K562 (cell line): Measurements from ENCODE around the gene CEACAM7. TPM values are rescaled to one million over a fixed set of nuclear protein-coding genes. Genes with fewer than 3 reads are reported as not detected.

Source experiments
- ATAC-seq: fragments of 200-7000 bp; cut with Tn5 transposase; 3 replicates; pipeline ENCODE4 v1.9.1; 2020; ENCODE audit warnings: moderate library complexity
- BruUV-seq: library from RNA; stranded (reverse); fragments of 400-500 nt; replicated peaks from 2 replicates; lab custom pipeline; 2021; lab: Mats Ljungman, UMichigan
- CTCF ChIA-PET: fragments of 300-600 bp; formaldehyde crosslinking; extraction: SDS; loops from one replicate; lab custom pipeline; 2021; ENCODE audit warnings: low intra/inter-chr PET ratio; lab: Yijun Ruan, JAX
- POLR2A ChIA-PET: fragments of 300-600, 350-650 bp; sonication (Branson Sonifier 250); formaldehyde crosslinking; extraction: SDS; loops from one replicate; lab custom pipeline; 2021; ENCODE audit warnings: antibody characterized with exemption, inconsistent platforms; lab: Yijun Ruan, JAX
- DNase-seq, 4 experiments: peaks; one replicate each; pipeline versions ENCODE4 v3.0.0 to v3.0.0-alpha.2; 2011 to 2018; ENCODE audit warnings: low spot score in 3 of 4, mixed read lengths in 3 of 4; ENCODE audit errors: extremely low read depth in 1 of 4
- FAIRE-seq: peaks from 2 replicates; lab custom pipeline; 2011; peaks lifted over from hg19 to GRCh38; lab: Jason Lieb, UNC
- H2AFZ ChIP-seq: 2 replicates; pipeline ENCODE4 v1.6.0; 2011; ENCODE audit warnings: low read depth, low read length, control low read depth, inconsistent platforms
- H3K27ac ChIP-seq: fragments of 200-600 bp; 3 replicates; pipeline ENCODE4 v1.8.0; 2011; ENCODE audit warnings: low read depth, mild to moderate bottlenecking, control low read depth, inconsistent platforms, low read length, moderate library complexity, mixed read lengths; ENCODE audit errors: extremely low read depth
- H3K27me3 ChIP-seq, 2 experiments: fragments of 300-600 bp in 1 of 2; 2 replicates in 1 of 2; 3 replicates in 1 of 2; pipeline versions ENCODE4 v1.6.0 to v1.8.0; 2011; ENCODE audit warnings: inconsistent platforms in 2 of 2, low read length in 2 of 2, mild to moderate bottlenecking in 1 of 2, mixed read lengths in 1 of 2, moderate library complexity in 1 of 2; ENCODE audit not compliant: control insufficient read depth in 2 of 2, insufficient read depth in 2 of 2
- H3K36me3 ChIP-seq: fragments of 300-600 bp; 3 replicates; pipeline ENCODE4 v1.8.0; 2011; ENCODE audit warnings: mild to moderate bottlenecking, low read length, inconsistent platforms; ENCODE audit not compliant: control insufficient read depth, insufficient read depth
- H3K4me1 ChIP-seq, 2 experiments: fragments of 200-600 bp in 1 of 2; replicated peaks in 1 of 2; 2 replicates in 1 of 2; 3 replicates in 1 of 2; pipeline versions ENCODE4 v1.5.1 to v1.8.0; 2011; ENCODE audit warnings: inconsistent platforms in 2 of 2, low read length in 2 of 2, mild to moderate bottlenecking in 1 of 2, mixed read lengths in 1 of 2, moderate library complexity in 1 of 2; ENCODE audit not compliant: control insufficient read depth in 2 of 2, insufficient read depth in 2 of 2
- H3K4me2 ChIP-seq: 2 replicates; pipeline ENCODE4 v1.6.1; 2011; ENCODE audit warnings: low read length, control low read depth, inconsistent platforms, mixed read lengths; ENCODE audit not compliant: insufficient read depth
- H3K4me3 ChIP-seq: fragments of 200-600 bp; sonication (generic), shearing (Covaris generic); 2 replicates; pipeline ENCODE4 v1.5.1; 2016; ENCODE audit warnings: control low read depth, inconsistent platforms
- H3K79me2 ChIP-seq: fragments of 200-600 bp; 3 replicates; pipeline ENCODE4 v1.8.0; 2011; ENCODE audit warnings: low read length, inconsistent platforms; ENCODE audit not compliant: control insufficient read depth, insufficient read depth
- H3K9ac ChIP-seq, 2 experiments: 2 replicates each; pipeline versions ENCODE4 v1.6.0 to v1.6.1; 2011; ENCODE audit warnings: low read depth in 2 of 2, low read length in 2 of 2, control low read depth in 1 of 2, inconsistent platforms in 1 of 2, mild to moderate bottlenecking in 1 of 2, mixed read lengths in 1 of 2; ENCODE audit not compliant: insufficient read depth in 1 of 2
- H3K9me1 ChIP-seq: one replicate; pipeline ENCODE4 v1.6.0; 2011; ENCODE audit warnings: inconsistent platforms, mild to moderate bottlenecking, low read length, moderate library complexity; ENCODE audit not compliant: control insufficient read depth, insufficient read depth
- H3K9me3 ChIP-seq: replicated peaks from 2 replicates; pipeline ENCODE4 v1.5.1; 2011; ENCODE audit warnings: low read depth, low read length, inconsistent platforms; ENCODE audit not compliant: control insufficient read depth, insufficient read depth
- H4K20me1 ChIP-seq: replicated peaks from 2 replicates; pipeline ENCODE4 v1.6.1; 2011; ENCODE audit warnings: low read length, inconsistent platforms, mixed read lengths; ENCODE audit not compliant: control insufficient read depth, insufficient read depth
- CTCF ChIP-seq, 3 experiments: IDR thresholded peaks in 2 of 3; conservative IDR thresholded peaks in 1 of 3; 2 replicates each; pipeline ENCODE4 v1.5.1; 2011 to 2012; ENCODE audit warnings: low read length in 3 of 3, mild to moderate bottlenecking in 3 of 3, control low read depth in 2 of 3, improper control_type of control experiment in 1 of 3, inconsistent platforms in 1 of 3, low read depth in 1 of 3, mixed read lengths in 1 of 3, moderate library complexity in 1 of 3; ENCODE audit not compliant: insufficient read depth in 2 of 3
- PHB ChIP-seq: fragments of 250-450 bp; sonication (Bioruptor Pico); IDR thresholded peaks from 2 replicates; pipeline ENCODE4 v1.5.0; 2021
- RAD21 ChIP-seq, 2 experiments: fragments of 250-450 bp in 1 of 2; fragments of 450-650 bp in 1 of 2; sonication (Bioruptor Pico) in 1 of 2; formaldehyde crosslinking in 1 of 2; IDR thresholded peaks in 1 of 2; conservative IDR thresholded peaks in 1 of 2; 2 replicates each; pipeline versions ENCODE4 v1.4.0 to v1.8.0; 2020 to 2022; ENCODE audit warnings: mild to moderate bottlenecking in 2 of 2, moderate library complexity in 1 of 2
- SFPQ ChIP-seq: fragments of 200-400 bp; formaldehyde crosslinking; IDR thresholded peaks from 2 replicates; pipeline ENCODE4 v1.6.1; 2017; ENCODE audit warnings: mild to moderate bottlenecking, low read depth, low read length, moderate library complexity
- WGBS: fragments of 100-300 bp; shearing (Covaris generic); methylation state at CpG from one replicate; pipeline ENCODE4 v1.1.6; 2016; ENCODE audit warnings: low coverage, mixed read lengths; ENCODE audit not compliant: insufficient coverage; ENCODE audit errors: missing lambda C conversion rate; 5-methylcytosine and 5-hydroxymethylcytosine counted together
- in situ Hi-C: fragments of 300-500 bp; cut with MboI; formaldehyde crosslinking; loops from 4 replicates; pipeline ENCODE4 v1.15.0; 2018; ENCODE audit warnings: inconsistent platforms, mixed read lengths
- intact Hi-C: fragments of 100-400 bp; cut with micrococcal nuclease; formaldehyde crosslinking; loops from 2 replicates; pipeline ENCODE4 v1.14.2; 2022
- polyA plus RNA-seq, 8 experiments: library from polyadenylated mRNA; depleted of rRNA in 4 of 8; stranded (reverse) in 5 of 8; unstranded in 3 of 8; fragments of >200 nt; fragmentation: Nextera tagmentation in 2 of 8; fragmentation: Illumina TruSeq in 1 of 8; extraction: Ambion mirVana in 2 of 8; extraction: Trizol in 1 of 8; gene quantifications; 2 replicates each; pipeline versions ENCODE4 v1.2.1 to v1.2.3, GENCODE V29; 2011 to 2014; ENCODE audit warnings: inconsistent platforms in 1 of 8, missing spikeins in 1 of 8
- total RNA-seq, 7 experiments: library from RNA; depleted of rRNA in 6 of 7; stranded (reverse); fragments of >200 nt in 6 of 7; fragmentation: Illumina TruSeq in 2 of 7; extraction: Trizol in 2 of 7; gene quantifications; 2 replicates each; pipeline versions ENCODE4 v1.2.1 to v1.2.3, GENCODE V29; 2011 to 2021; ENCODE audit warnings: low replicate concordance in 1 of 7
- TF ChIP-seq, protein P1 (sequence below), 2 experiments: fragments of 450-650 bp; formaldehyde crosslinking in 1 of 2; IDR thresholded peaks; 2 replicates each; pipeline versions ENCODE4 v1.4.0 to v1.6.1; 2014 to 2020; ENCODE audit warnings: mild to moderate bottlenecking in 2 of 2, borderline replicate concordance in 1 of 2, low read depth in 1 of 2

CEACAM7 gene
- total and polyA plus RNA-seq, 9 of the 15 experiments (the other 6 are each of a cell fraction or from before 2014, with no cell fraction given) = not detected

DNA sequence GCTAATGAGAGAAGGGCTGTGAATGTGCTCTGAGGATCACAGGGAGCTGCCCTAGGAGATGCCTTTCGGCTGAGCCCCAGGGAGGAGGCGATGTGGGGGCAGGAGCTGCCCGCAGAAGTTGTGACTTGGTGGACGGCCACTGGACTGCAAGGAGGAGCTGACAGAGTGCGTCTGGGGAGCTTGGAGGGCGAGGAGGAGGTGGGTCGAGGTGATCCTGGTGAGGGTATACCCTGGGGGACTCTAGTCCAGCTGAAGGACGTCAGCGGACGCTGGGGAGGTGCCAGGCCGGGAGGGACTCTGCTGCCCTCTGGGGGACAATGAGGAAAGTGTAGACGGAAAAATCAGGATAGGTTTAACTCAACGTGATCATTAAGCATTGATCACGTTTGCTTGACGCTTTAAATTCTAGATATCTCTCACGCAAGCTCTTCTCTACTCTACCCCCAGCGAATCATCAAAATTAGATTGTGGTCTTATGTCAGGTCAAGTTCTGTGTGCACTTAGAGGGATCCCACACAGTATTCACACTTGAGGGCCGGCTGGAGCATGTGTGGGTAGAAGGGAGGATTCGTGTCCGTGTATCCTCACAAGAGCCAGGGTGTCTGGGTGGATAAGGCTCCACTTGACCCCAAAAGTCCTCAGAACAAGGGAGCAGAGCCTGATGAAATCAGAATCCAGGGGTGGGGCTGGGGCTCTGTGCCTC lies 3.3 kb upstream of the CEACAM7 start:
- DNase-seq = peak; percentile 35 to 64 (median 54)
- H3K4me3 ChIP-seq = no peak overlapping the region
- H3K4me1 ChIP-seq = no peaks in the 10 kb centered on the region; a peak in 1 of 5 replicates
- peak; percentile 81 for FAIRE-seq
- in situ Hi-C loops = no loop called here
- no peaks in the 10 kb centered on the region; a peak in 1 of 5 replicates for H3K27me3 ChIP-seq
- WGBS = 7% methylated on average over 17 of the region's 20 CpGs
- H3K4me2 ChIP-seq = no peak overlapping the region
- H3K9me3 ChIP-seq = no peaks in the 10 kb centered on the region
- BruUV-seq = no TSS peak
- H3K9me1 ChIP-seq = no peaks in the 10 kb centered on the region
- no peaks in the 10 kb centered on the region for H3K36me3 ChIP-seq
- H4K20me1 ChIP-seq = no peaks in the 10 kb centered on the region
- H3K27ac ChIP-seq = no peak overlapping the region
- peak; percentile 87 for ATAC-seq
- H3K9ac ChIP-seq = no peak overlapping the region; a peak in 1 of 4 replicates
- intact Hi-C loops = loop anchor here (5.0 kb wide), 1 partner anchor 49 kb away; no protein-coding TSS in a partner anchor
- CTCF ChIA-PET = no interaction called here
- no peaks in the 10 kb centered on the region for H3K79me2 ChIP-seq
- no peak overlapping the region for H2AFZ ChIP-seq
- POLR2A ChIA-PET = no interaction called here
- TF ChIP-seq CTCF (IDR thresholded peaks at IDR 0.05 in 2 of 3, conservative IDR thresholded peaks at IDR 0.05 in 1 of 3; ENCODE audit: insufficient read depth in 2 of 3, low read depth in 1 of 3, low read length in 3 of 3) (peak; percentile 62 to 75 (median 71)), PHB (CRISPR knock-in tag) (no peak), RAD21 (CRISPR knock-in tag; conservative IDR thresholded peaks at IDR 0.05 in 1 of 2, IDR thresholded peaks at IDR 0.05 in 1 of 2) (peak in 1 of 2 experiments; percentile 28; a peak in 1 of 4 replicates), SFPQ (no peak)
- TF ChIP-seq, protein P1, sequence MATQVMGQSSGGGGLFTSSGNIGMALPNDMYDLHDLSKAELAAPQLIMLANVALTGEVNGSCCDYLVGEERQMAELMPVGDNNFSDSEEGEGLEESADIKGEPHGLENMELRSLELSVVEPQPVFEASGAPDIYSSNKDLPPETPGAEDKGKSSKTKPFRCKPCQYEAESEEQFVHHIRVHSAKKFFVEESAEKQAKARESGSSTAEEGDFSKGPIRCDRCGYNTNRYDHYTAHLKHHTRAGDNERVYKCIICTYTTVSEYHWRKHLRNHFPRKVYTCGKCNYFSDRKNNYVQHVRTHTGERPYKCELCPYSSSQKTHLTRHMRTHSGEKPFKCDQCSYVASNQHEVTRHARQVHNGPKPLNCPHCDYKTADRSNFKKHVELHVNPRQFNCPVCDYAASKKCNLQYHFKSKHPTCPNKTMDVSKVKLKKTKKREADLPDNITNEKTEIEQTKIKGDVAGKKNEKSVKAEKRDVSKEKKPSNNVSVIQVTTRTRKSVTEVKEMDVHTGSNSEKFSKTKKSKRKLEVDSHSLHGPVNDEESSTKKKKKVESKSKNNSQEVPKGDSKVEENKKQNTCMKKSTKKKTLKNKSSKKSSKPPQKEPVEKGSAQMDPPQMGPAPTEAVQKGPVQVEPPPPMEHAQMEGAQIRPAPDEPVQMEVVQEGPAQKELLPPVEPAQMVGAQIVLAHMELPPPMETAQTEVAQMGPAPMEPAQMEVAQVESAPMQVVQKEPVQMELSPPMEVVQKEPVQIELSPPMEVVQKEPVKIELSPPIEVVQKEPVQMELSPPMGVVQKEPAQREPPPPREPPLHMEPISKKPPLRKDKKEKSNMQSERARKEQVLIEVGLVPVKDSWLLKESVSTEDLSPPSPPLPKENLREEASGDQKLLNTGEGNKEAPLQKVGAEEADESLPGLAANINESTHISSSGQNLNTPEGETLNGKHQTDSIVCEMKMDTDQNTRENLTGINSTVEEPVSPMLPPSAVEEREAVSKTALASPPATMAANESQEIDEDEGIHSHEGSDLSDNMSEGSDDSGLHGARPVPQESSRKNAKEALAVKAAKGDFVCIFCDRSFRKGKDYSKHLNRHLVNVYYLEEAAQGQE (IDR thresholded peaks at IDR 0.05; ENCODE audit: borderline replicate concordance) = peak; percentile 14; the same call in 1 of the 2 replicates
- TF ChIP-seq, protein P1 (CRISPR knock-in tag; IDR thresholded peaks at IDR 0.05; ENCODE audit: low read depth) = no peak
